PC-9 (cell line): ENCODE data around the gene TFAM. TPM values are rescaled to one million over a fixed set of nuclear protein-coding genes. Genes with fewer than 3 reads are reported as not detected.

Experiments
- BruUV-seq: library from RNA; stranded (reverse); fragments of 400-500 nt; replicated peaks from 2 replicates; lab custom pipeline; 2021; lab: Mats Ljungman, UMichigan
- CTCF ChIA-PET: fragments of 300-600 bp; sonication (Branson Sonifier 250); formaldehyde crosslinking; loops from one replicate; lab custom pipeline; 2022; ENCODE audit warnings: antibody characterized with exemption; lab: Charles Lee
- POLR2A ChIA-PET: fragments of 300-600 bp; sonication (Branson Sonifier 250); formaldehyde crosslinking; loops from one replicate; lab custom pipeline; 2022; ENCODE audit warnings: antibody characterized with exemption; ENCODE audit not compliant: unreplicated experiment; lab: Charles Lee
- DNase-seq, 2 experiments: peaks; one replicate each; pipeline versions ENCODE4 v3.0.0 to v3.0.0-alpha.2; 2015 to 2022; ENCODE audit warnings: mixed read lengths in 1 of 2
- H2AFZ ChIP-seq: fragments of 200-600 bp; sonication (generic); 2 replicates; pipeline ENCODE4 v1.8.1; 2017; ENCODE audit warnings: antibody characterized with exemption
- H3F3A ChIP-seq: fragments of 200-600 bp; sonication (generic); 2 replicates; pipeline ENCODE4 v1.8.1; 2017; ENCODE audit warnings: antibody characterized with exemption, mild to moderate bottlenecking, low read depth; ENCODE audit not compliant: insufficient read depth
- H3K27ac ChIP-seq: fragments of 200-600 bp; sonication (generic); 2 replicates; pipeline ENCODE4 v1.6.1; 2016; ENCODE audit warnings: mixed run types
- H3K27me3 ChIP-seq: fragments of 200-600 bp; sonication (generic); 2 replicates; pipeline ENCODE4 v1.6.1; 2016; ENCODE audit warnings: low read depth, mixed run types; ENCODE audit not compliant: insufficient read depth
- H3K36me3 ChIP-seq: fragments of 200-600 bp; sonication (generic); 2 replicates; pipeline ENCODE4 v1.6.1; 2016; ENCODE audit warnings: low read depth, mixed run types
- H3K4me1 ChIP-seq: fragments of 200-600 bp; sonication (generic); replicated peaks from 2 replicates; pipeline ENCODE4 v1.6.1; 2016; ENCODE audit warnings: mixed run types; ENCODE audit not compliant: insufficient read depth
- H3K4me2 ChIP-seq: fragments of 200-600 bp; sonication (generic); 2 replicates; pipeline ENCODE4 v1.6.1; 2017; ENCODE audit warnings: mixed run types
- H3K4me3 ChIP-seq: fragments of 200-600 bp; sonication (generic); 2 replicates; pipeline ENCODE4 v1.6.1; 2016; ENCODE audit warnings: mixed run types
- H3K79me2 ChIP-seq: fragments of 200-600 bp; sonication (generic); 2 replicates; pipeline ENCODE4 v1.6.1; 2017; ENCODE audit warnings: low read depth, mixed run types
- H3K9me2 ChIP-seq: fragments of 200-600 bp; sonication (generic); 2 replicates; pipeline ENCODE4 v1.8.1; 2017; ENCODE audit warnings: mild to moderate bottlenecking; ENCODE audit not compliant: insufficient read depth
- H3K9me3 ChIP-seq: fragments of 200-600 bp; sonication (generic); 2 replicates; pipeline ENCODE4 v1.8.1; 2016; ENCODE audit warnings: low read depth; ENCODE audit not compliant: insufficient read depth
- H4K20me1 ChIP-seq: fragments of 200-600 bp; sonication (generic); 2 replicates; pipeline ENCODE4 v1.8.1; 2017; ENCODE audit not compliant: insufficient read depth
- CTCF ChIP-seq: fragments of 200-600 bp; sonication (generic); conservative IDR thresholded peaks from 2 replicates; pipeline ENCODE4 v1.6.1; 2017; ENCODE audit warnings: mixed run types, antibody characterized with exemption, mild to moderate bottlenecking, moderate library complexity
- EZH2 ChIP-seq: fragments of 200-600 bp; sonication (generic); IDR thresholded peaks from 2 replicates; pipeline ENCODE4 v1.8.0; 2017; ENCODE audit warnings: antibody characterized with exemption, low read depth
- intact Hi-C: fragments of 100-400 bp; cut with micrococcal nuclease; formaldehyde crosslinking; loops from one replicate; pipeline ENCODE4 v1.10.0; 2022; ENCODE audit not compliant: unreplicated experiment
- total RNA-seq: library from RNA; stranded (reverse); gene quantifications from 2 replicates; pipeline ENCODE4 v1.2.3, GENCODE V29; 2021

TFAM gene
- total RNA-seq, 1 experiment from 2014 or later, result 80.6 TPM

GRCh38 chr10:58350023-58350422, 35.2 kb upstream of the TFAM start:
- ChIA-PET CTCF (no interaction called here), POLR2A (no interaction called here)
- Histone ChIP-seq H3K9me3 (no peaks in the 10 kb centered on the region), H3K4me3 (no peak overlapping the region), H3K27me3 (no peaks in the 10 kb centered on the region), H3K27ac (0 out of 2 replicates have a peak overlapping the region, but pooled peaks have one; percentile 12), H4K20me1 (peaks cover 27% of the 10 kb centered on the region), H2AFZ (no peak overlapping the region), H3F3A (no peaks in the 10 kb centered on the region), H3K36me3 (0 out of 2 replicates have a peak, but pooled peaks cover 6% of the 10 kb centered on the region), H3K9me2 (no peaks in the 10 kb centered on the region), H3K79me2 (peaks cover 93% of the 10 kb centered on the region), H3K4me1 (peaks cover 27% of the 10 kb centered on the region), H3K4me2 (no peak overlapping the region)
- no peak for DNase-seq
- BruUV-seq, result no TSS peak
- TF ChIP-seq CTCF, result no peak
- no peak for TF ChIP-seq EZH2
- intact Hi-C loops, result no loop called here

GRCh38 chr10:58350619-58351323, 34.4 kb upstream of the TFAM start:
- H3K9me3 ChIP-seq, result no peaks in the 10 kb centered on the region
- H4K20me1 ChIP-seq, result peaks cover 27% of the 10 kb centered on the region
- H3F3A ChIP-seq, result no peaks in the 10 kb centered on the region
- peaks cover 27% of the 10 kb centered on the region for H3K4me1 ChIP-seq
- DNase-seq, result no peak
- no peak overlapping the region for H2AFZ ChIP-seq
- POLR2A ChIA-PET, result no interaction called here
- no peak overlapping the region for H3K4me2 ChIP-seq
- TF ChIP-seq CTCF (no peak), EZH2 (no peak)
- 0 out of 2 replicates have a peak, but pooled peaks cover 6% of the 10 kb centered on the region for H3K36me3 ChIP-seq
- intact Hi-C loops, result no loop called here
- CTCF ChIA-PET, result interaction anchor here (0.5 kb wide), 1 partner anchor 702 kb away, joined by 3 read pairs; no protein-coding TSS in a partner anchor
- 0 out of 2 replicates have a peak overlapping the region, but pooled peaks have one; percentile 12 for H3K27ac ChIP-seq
- no peaks in the 10 kb centered on the region for H3K9me2 ChIP-seq
- H3K27me3 ChIP-seq, result no peaks in the 10 kb centered on the region
- BruUV-seq, result no TSS peak
- peaks cover 92% of the 10 kb centered on the region for H3K79me2 ChIP-seq
- no peak overlapping the region for H3K4me3 ChIP-seq

GRCh38 chr10:58351616-58352578, 33.3 kb upstream of the TFAM start:
- no peaks in the 10 kb centered on the region for H3F3A ChIP-seq
- H3K9me3 ChIP-seq, result no peaks in the 10 kb centered on the region
- no peak overlapping the region for H3K4me2 ChIP-seq
- H3K9me2 ChIP-seq, result no peaks in the 10 kb centered on the region
- BruUV-seq, result no TSS peak
- intact Hi-C loops, result no loop called here
- TF ChIP-seq EZH2 (no peak), CTCF (no peak)
- H3K27ac ChIP-seq, result no peak overlapping the region
- peaks cover 88% of the 10 kb centered on the region for H3K79me2 ChIP-seq
- POLR2A ChIA-PET, result no interaction called here
- no peaks in the 10 kb centered on the region for H3K27me3 ChIP-seq
- no peak overlapping the region for H2AFZ ChIP-seq
- H3K4me3 ChIP-seq, result no peak overlapping the region
- 0 out of 2 replicates have a peak, but pooled peaks cover 6% of the 10 kb centered on the region for H3K36me3 ChIP-seq
- CTCF ChIA-PET, result no interaction called here
- DNase-seq, result no peak
- peaks cover 27% of the 10 kb centered on the region for H3K4me1 ChIP-seq
- peaks cover 27% of the 10 kb centered on the region for H4K20me1 ChIP-seq
